Smooth muscle cell (in vitro differentiated cells): ENCODE results near the gene TM4SF4. TPM values are rescaled to one million over a fixed set of nuclear protein-coding genes. Genes with fewer than 3 reads are reported as not detected.
A peak's percentile ranks its signal among the peaks of the same experiment; 100 is the strongest.

ENCODE experiments used
- DNase-seq: peaks from one replicate; lab custom pipeline; 2025; ENCODE audit not compliant: unreplicated experiment; lab: John Stamatoyannopoulos, UW
- H2AFZ ChIP-seq: fragments of 200-600 bp; sonication (generic); 2 replicates; pipeline ENCODE4 v1.6.0; 2016; ENCODE audit warnings: antibody characterized with exemption, low read depth, mild to moderate bottlenecking
- H3F3A ChIP-seq: fragments of 200-600 bp; sonication (generic); 2 replicates; pipeline ENCODE4 v1.6.0; 2017; ENCODE audit warnings: antibody characterized with exemption, low read depth
- H3K27ac ChIP-seq: fragments of 200-600 bp; sonication (generic); 2 replicates; pipeline ENCODE4 v1.5.1; 2016; ENCODE audit warnings: low read depth, mild to moderate bottlenecking
- H3K27me3 ChIP-seq: fragments of 200-600 bp; sonication (generic); 2 replicates; pipeline ENCODE4 v1.6.1; 2016; ENCODE audit warnings: low read depth, mild to moderate bottlenecking
- H3K36me3 ChIP-seq: fragments of 200-600 bp; sonication (generic); 2 replicates; pipeline ENCODE4 v1.5.1; 2016; ENCODE audit warnings: low read depth
- H3K4me1 ChIP-seq: fragments of 200-600 bp; sonication (generic); 2 replicates; pipeline ENCODE4 v1.5.1; 2016; ENCODE audit warnings: low read depth
- H3K4me2 ChIP-seq: fragments of 200-600 bp; sonication (generic); 2 replicates; pipeline ENCODE4 v1.6.0; 2016; ENCODE audit warnings: mild to moderate bottlenecking
- H3K4me3 ChIP-seq: fragments of 200-600 bp; sonication (generic); 2 replicates; pipeline ENCODE4 v1.5.1; 2016; ENCODE audit warnings: mild to moderate bottlenecking
- H3K79me2 ChIP-seq: fragments of 200-600 bp; sonication (generic); 2 replicates; pipeline ENCODE4 v1.6.0; 2016; ENCODE audit warnings: low read depth, mild to moderate bottlenecking
- H3K9ac ChIP-seq: fragments of 200-600 bp; sonication (generic); 2 replicates; pipeline ENCODE4 v1.6.0; 2016; ENCODE audit warnings: low read depth
- H3K9me3 ChIP-seq: fragments of 200-600 bp; sonication (generic); replicated peaks from 2 replicates; pipeline ENCODE4 v1.5.1; 2016; ENCODE audit warnings: low read depth
- H4K20me1 ChIP-seq: fragments of 200-600 bp; sonication (generic); 2 replicates; pipeline ENCODE4 v1.6.0; 2016; ENCODE audit warnings: low read depth
- WGBS: methylation state at CpG from one replicate; pipeline ENCODE4 v1.1.7; 2016; ENCODE audit warnings: low lambda C conversion rate; 5-methylcytosine and 5-hydroxymethylcytosine counted together
- polyA plus RNA-seq: library from polyadenylated mRNA; unstranded; fragments of >200 nt; fragmentation: Nextera tagmentation; extraction: Ambion mirVana; gene quantifications from 2 replicates; pipeline ENCODE4 v1.2.1, GENCODE V29; 2016
- total RNA-seq: library from RNA; depleted of rRNA; stranded (reverse); fragments of >200 nt; gene quantifications from 2 replicates; pipeline ENCODE4 v1.2.3, GENCODE V29; 2014
- TF ChIP-seq, protein P1 (sequence below): fragments of 200-600 bp; sonication (generic); IDR thresholded peaks from 2 replicates; pipeline ENCODE4 v1.5.1; 2017; ENCODE audit warnings: borderline replicate concordance, mild to moderate bottlenecking, antibody characterized with exemption; ENCODE audit not compliant: insufficient read depth, poor library complexity, severe bottlenecking

The TM4SF4 gene
- total and polyA plus RNA-seq, 2 experiments from 2014 or later: 0.29 TPM; not detected in 1

DNA sequence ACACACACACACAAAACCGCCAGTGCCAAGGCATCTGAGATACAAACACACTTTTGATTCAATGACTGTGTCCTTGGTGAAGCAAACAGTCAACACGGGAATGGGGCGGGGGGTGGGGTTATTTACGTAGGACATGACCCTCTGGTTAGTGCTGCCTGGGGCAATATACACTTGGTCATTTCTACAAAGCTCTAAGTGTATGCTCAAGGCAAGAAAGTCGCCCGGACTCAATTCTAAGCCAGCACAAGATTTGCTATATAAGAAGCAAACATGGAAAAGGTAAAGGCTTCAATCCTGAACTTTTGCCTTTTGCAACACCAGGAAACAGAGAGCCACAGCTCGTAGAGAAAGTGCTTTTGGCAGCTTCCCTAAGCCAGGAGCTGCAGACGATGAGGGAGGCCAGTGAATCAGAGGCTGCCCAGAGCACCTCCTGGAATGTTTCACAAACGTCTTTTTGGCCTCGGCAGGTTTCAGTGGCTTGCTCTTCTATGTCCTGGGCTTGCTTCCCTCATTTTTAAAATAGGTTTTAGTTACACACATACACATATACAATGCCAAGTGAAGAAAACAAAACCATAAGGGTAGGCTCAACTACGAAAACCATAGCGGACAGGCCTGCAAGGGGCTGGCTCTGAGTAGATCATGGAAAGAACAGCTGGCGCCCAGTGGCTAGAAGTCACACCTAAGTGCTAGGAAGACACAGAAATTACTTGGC is 73.6 kb downstream of the TM4SF4 start:
- Histone ChIP-seq H3K4me2 (peak overlapping the region; percentile 38), H3K9ac (peak overlapping the region; percentile 55), H3K9me3 (no peaks in the 10 kb centered on the region), H3K27me3 (no peaks in the 10 kb centered on the region), H2AFZ (no peak overlapping the region), H4K20me1 (peaks cover 34% of the 10 kb centered on the region), H3K4me1 (peaks cover 9% of the 10 kb centered on the region), H3K79me2 (peaks cover 78% of the 10 kb centered on the region), H3K27ac (peak overlapping the region; percentile 90), H3K4me3 (no peak overlapping the region), H3F3A (peaks cover 7% of the 10 kb centered on the region), H3K36me3 (no peaks in the 10 kb centered on the region)
- DNase-seq: no peak
- 42% methylated on average over 13 of the region's 13 CpGs for WGBS
- TF ChIP-seq, protein P1, sequence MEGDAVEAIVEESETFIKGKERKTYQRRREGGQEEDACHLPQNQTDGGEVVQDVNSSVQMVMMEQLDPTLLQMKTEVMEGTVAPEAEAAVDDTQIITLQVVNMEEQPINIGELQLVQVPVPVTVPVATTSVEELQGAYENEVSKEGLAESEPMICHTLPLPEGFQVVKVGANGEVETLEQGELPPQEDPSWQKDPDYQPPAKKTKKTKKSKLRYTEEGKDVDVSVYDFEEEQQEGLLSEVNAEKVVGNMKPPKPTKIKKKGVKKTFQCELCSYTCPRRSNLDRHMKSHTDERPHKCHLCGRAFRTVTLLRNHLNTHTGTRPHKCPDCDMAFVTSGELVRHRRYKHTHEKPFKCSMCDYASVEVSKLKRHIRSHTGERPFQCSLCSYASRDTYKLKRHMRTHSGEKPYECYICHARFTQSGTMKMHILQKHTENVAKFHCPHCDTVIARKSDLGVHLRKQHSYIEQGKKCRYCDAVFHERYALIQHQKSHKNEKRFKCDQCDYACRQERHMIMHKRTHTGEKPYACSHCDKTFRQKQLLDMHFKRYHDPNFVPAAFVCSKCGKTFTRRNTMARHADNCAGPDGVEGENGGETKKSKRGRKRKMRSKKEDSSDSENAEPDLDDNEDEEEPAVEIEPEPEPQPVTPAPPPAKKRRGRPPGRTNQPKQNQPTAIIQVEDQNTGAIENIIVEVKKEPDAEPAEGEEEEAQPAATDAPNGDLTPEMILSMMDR: no peak

DNA sequence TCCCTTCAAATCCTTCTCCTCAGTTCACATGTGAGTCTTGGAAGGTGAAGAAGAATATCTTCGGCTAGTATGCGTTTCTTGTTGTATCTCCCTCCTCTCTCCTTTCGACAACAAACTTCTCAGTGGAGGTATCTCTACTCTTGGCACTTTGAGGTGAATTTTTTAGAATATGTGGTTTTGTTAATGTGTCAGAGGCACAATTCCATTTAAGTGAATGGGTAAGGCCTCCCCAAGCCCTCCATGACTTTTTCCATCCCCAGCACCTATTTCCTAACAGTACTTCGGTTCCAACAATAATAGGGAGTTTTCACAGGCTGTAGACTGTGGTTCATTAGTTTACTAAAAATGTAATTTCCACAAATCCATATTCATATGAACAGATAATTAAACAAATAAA is 74.2 kb downstream of the TM4SF4 start:
- H3K4me1 ChIP-seq: peaks cover 9% of the 10 kb centered on the region
- peaks cover 74% of the 10 kb centered on the region for H3K79me2 ChIP-seq
- peak overlapping the region; percentile 30 for H3K9ac ChIP-seq
- no peaks in the 10 kb centered on the region for H3K27me3 ChIP-seq
- TF ChIP-seq, protein P1: no peak
- no peaks in the 10 kb centered on the region for H3K36me3 ChIP-seq
- peaks cover 34% of the 10 kb centered on the region for H4K20me1 ChIP-seq
- DNase-seq: no peak
- peaks cover 7% of the 10 kb centered on the region for H3F3A ChIP-seq
- 93% methylated on average over 4 of the region's 4 CpGs for WGBS
- H3K4me3 ChIP-seq: no peak overlapping the region
- no peaks in the 10 kb centered on the region for H3K9me3 ChIP-seq
- peak overlapping the region; percentile 90 for H3K27ac ChIP-seq
- H2AFZ ChIP-seq: no peak overlapping the region
- H3K4me2 ChIP-seq: no peak overlapping the region

DNA sequence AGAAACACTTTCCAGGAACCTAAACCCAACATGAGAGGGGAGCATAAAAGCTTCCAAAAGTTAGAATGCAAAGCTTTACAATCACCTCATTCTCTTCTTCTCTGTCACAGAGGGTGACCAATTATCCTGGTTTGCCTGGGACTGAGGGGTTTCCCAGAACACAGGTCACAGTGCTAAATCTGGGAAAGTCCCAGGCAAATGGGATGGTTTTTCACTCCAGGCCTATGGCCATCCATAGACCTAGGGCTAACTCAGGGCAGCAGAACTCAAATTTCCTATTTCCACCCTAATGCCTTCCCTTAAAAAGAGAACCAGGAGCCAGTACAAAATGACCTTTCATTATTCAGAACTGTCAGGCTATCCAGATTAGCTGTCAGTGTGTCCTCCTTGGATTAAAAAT is 77.0 kb downstream of the TM4SF4 start:
- TF ChIP-seq, protein P1: no peak

DNA sequence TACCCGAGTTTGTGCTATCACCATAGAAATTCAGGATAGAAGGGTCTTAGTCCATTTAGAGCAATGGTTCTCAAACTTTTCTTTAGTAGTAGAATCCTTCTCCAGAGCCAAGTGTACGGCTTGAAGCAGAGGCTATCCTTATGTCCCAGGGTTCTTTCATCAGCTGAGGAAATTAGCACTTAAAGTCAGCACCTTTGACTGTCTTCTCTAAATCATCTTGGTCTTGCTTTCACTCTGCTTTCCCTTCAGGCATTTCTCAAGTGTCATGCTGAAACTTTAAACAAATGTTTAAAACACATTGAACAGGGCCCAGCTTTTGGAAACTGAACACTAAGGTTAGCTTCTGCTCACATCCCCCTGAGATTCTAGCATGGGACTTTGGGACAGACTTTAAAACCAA is 78.2 kb downstream of the TM4SF4 start:
- H3K79me2 ChIP-seq: peaks cover 66% of the 10 kb centered on the region
- peak overlapping the region; percentile 90 for H3K27ac ChIP-seq
- no peak overlapping the region for H2AFZ ChIP-seq
- H4K20me1 ChIP-seq: peaks cover 29% of the 10 kb centered on the region
- no peak overlapping the region for H3K9ac ChIP-seq
- peaks cover 32% of the 10 kb centered on the region for H3K4me1 ChIP-seq
- no peaks in the 10 kb centered on the region for H3K27me3 ChIP-seq
- H3F3A ChIP-seq: peaks cover 29% of the 10 kb centered on the region
- no peaks in the 10 kb centered on the region for H3K36me3 ChIP-seq
- 58% methylated on average over 2 of the region's 2 CpGs for WGBS
- DNase-seq: no peak
- H3K4me3 ChIP-seq: no peak overlapping the region
- H3K9me3 ChIP-seq: no peaks in the 10 kb centered on the region
- H3K4me2 ChIP-seq: no peak overlapping the region
- TF ChIP-seq, protein P1: no peak

More for the DNA sequence above, 77.0 kb downstream of the TM4SF4 start:
- H3K27me3 ChIP-seq: no peaks in the 10 kb centered on the region
- no peak overlapping the region for H2AFZ ChIP-seq
- H3K4me1 ChIP-seq: peaks cover 35% of the 10 kb centered on the region
- no peak overlapping the region for H3K4me3 ChIP-seq
- peaks cover 36% of the 10 kb centered on the region for H4K20me1 ChIP-seq
- H3K4me2 ChIP-seq: no peak overlapping the region
- peaks cover 29% of the 10 kb centered on the region for H3F3A ChIP-seq
- H3K9me3 ChIP-seq: no peaks in the 10 kb centered on the region
- H3K27ac ChIP-seq: peak overlapping the region; percentile 6
- no peak overlapping the region for H3K9ac ChIP-seq
- H3K79me2 ChIP-seq: peaks cover 65% of the 10 kb centered on the region
- no peaks in the 10 kb centered on the region for H3K36me3 ChIP-seq
- DNase-seq: no peak
